Mammary epithelial cell (primary cell): Measurements from ENCODE around the gene RAB33B.

Experiments
- EZH2 ChIP-seq: IDR thresholded peaks from 2 replicates; pipeline ENCODE4 v1.6.1; 2012; ENCODE audit warnings: low read length, inconsistent platforms, borderline replicate concordance
- TF ChIP-seq, protein P1 (sequence below), 2 donors: IDR thresholded peaks in 1 of 2; conservative IDR thresholded peaks in 1 of 2; 2 replicates each; pipeline ENCODE4 v1.5.1; 2011 to 2012; ENCODE audit warnings: inconsistent platforms in 2 of 2, low read length in 2 of 2, mild to moderate bottlenecking in 2 of 2, control low read depth in 1 of 2, low read depth in 1 of 2; ENCODE audit not compliant: insufficient read depth in 1 of 2; ENCODE audit errors: extremely low read depth in 1 of 2

DNA sequence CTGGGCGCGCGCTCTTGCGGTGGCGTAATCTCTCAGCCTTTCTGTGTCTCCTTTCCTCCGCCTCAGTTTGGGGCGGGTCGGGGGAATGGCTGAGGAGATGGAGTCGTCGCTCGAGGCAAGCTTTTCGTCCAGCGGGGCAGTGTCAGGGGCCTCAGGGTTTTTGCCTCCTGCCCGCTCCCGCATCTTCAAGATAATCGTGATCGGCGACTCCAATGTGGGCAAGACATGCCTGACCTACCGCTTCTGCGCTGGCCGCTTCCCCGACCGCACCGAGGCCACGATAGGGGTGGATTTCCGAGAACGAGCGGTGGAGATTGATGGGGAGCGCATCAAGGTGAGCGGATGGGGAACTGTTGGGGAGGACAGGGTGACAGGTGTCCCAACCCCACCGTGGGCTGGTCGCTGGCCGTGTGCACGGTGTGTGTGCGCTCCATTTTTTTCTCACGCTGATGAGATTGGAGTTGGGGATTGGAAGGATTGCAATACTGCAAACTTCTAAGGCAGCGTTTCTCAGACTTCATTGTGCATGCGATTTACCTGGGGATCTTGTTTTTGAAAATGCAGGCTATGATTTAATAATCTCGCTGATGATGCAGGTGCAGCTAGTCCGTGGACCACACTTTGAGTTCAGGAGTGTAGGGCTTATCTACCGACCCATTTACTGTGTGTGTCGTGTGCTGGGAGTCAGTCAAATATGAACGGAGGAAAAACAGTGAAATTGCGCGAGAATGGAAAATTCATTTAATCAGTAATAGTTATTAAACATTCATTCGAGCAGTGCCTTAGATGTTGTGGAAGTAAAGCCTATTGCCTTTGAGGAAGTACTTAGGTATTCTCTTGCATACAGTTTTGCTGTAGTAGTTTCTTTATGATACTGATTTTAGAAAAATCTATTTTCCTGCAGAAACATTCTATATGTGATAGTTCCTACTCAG, at the start of gene RAB33B:
- TF ChIP-seq, protein P1, sequence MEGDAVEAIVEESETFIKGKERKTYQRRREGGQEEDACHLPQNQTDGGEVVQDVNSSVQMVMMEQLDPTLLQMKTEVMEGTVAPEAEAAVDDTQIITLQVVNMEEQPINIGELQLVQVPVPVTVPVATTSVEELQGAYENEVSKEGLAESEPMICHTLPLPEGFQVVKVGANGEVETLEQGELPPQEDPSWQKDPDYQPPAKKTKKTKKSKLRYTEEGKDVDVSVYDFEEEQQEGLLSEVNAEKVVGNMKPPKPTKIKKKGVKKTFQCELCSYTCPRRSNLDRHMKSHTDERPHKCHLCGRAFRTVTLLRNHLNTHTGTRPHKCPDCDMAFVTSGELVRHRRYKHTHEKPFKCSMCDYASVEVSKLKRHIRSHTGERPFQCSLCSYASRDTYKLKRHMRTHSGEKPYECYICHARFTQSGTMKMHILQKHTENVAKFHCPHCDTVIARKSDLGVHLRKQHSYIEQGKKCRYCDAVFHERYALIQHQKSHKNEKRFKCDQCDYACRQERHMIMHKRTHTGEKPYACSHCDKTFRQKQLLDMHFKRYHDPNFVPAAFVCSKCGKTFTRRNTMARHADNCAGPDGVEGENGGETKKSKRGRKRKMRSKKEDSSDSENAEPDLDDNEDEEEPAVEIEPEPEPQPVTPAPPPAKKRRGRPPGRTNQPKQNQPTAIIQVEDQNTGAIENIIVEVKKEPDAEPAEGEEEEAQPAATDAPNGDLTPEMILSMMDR (conservative IDR thresholded peaks at IDR 0.05 in 1 of 2, IDR thresholded peaks at IDR 0.05 in 1 of 2; ENCODE audit: extremely low read depth in 1 of 2, insufficient read depth in 1 of 2, low read depth in 1 of 2, low read length in 2 of 2), result no peak
- no peak for TF ChIP-seq EZH2
